ENCODE data around the gene PRSS56.

PRSS56 gene

GRCh38 chr2:232502511-232502910 lies 17.7 kb upstream of the PRSS56 start:
- no peak for DNase-seq (ENCODE audit: low spot score)

- no peak for DNase-seq (ENCODE audit: low spot score)
These were observed 17.0 kb upstream of the PRSS56 start for GRCh38 chr2:232502911-232503808.

- no peak for DNase-seq (ENCODE audit: low spot score)
These were observed 16.3 kb upstream of the PRSS56 start for GRCh38 chr2:232503809-232504323.

- no peak for DNase-seq (ENCODE audit: low spot score)
These were observed 15.8 kb upstream of the PRSS56 start for GRCh38 chr2:232504438-232504837.

GRCh38 chr2:232505856-232506255 lies 14.3 kb upstream of the PRSS56 start:
- no peak for DNase-seq (ENCODE audit: low spot score)

- DNase-seq (ENCODE audit: low spot score) = no peak
These were observed 13.5 kb upstream of the PRSS56 start for GRCh38 chr2:232506709-232507108.

- no peak for DNase-seq (ENCODE audit: low spot score)
These were observed 11.9 kb upstream of the PRSS56 start for GRCh38 chr2:232508251-232508650.

GRCh38 chr2:232511336-232511890 lies 8.8 kb upstream of the PRSS56 start:
- no peak for DNase-seq (ENCODE audit: low spot score)

GRCh38 chr2:232512602-232513001 lies 7.6 kb upstream of the PRSS56 start:
- DNase-seq (ENCODE audit: low spot score) = no peak

GRCh38 chr2:232513353-232513752 lies 6.8 kb upstream of the PRSS56 start:
- DNase-seq (ENCODE audit: low spot score) = no peak

GRCh38 chr2:232515639-232516038 lies 4.5 kb upstream of the PRSS56 start:
- no peak for DNase-seq (ENCODE audit: low spot score)

GRCh38 chr2:232516551-232516950 lies 3.6 kb upstream of the PRSS56 start:
- DNase-seq (ENCODE audit: low spot score) = no peak

- DNase-seq (ENCODE audit: low spot score) = no peak
These were observed 1.3 kb upstream of the PRSS56 start for GRCh38 chr2:232518844-232519243.

- no peak for DNase-seq (ENCODE audit: low spot score)
These were observed 301 bp downstream of the PRSS56 start for GRCh38 chr2:232520489-232520888.

- no peak for DNase-seq (ENCODE audit: low spot score)
These were observed 910 bp downstream of the PRSS56 start for GRCh38 chr2:232521098-232521497.

- peak; percentile 85 for DNase-seq (ENCODE audit: low spot score)
These were observed 1.9 kb downstream of the PRSS56 start for GRCh38 chr2:232521959-232522622.

GRCh38 chr2:232522623-232523401 lies 2.6 kb downstream of the PRSS56 start:
- DNase-seq (ENCODE audit: low spot score) = no peak

- DNase-seq (ENCODE audit: low spot score) = no peak
These were observed 3.2 kb downstream of the PRSS56 start for GRCh38 chr2:232523402-232523681.

- no peak for DNase-seq (ENCODE audit: low spot score)
These were observed 3.8 kb downstream of the PRSS56 start for GRCh38 chr2:232523682-232524597.

- DNase-seq (ENCODE audit: low spot score) = no peak
These were observed 4.6 kb downstream of the PRSS56 start for GRCh38 chr2:232524771-232525170.

- no peak for DNase-seq (ENCODE audit: low spot score)
These were observed 5.0 kb downstream of the PRSS56 start for GRCh38 chr2:232525199-232525598.

Data from hepatic stellate cell (primary cell).